G401.6 (cell line): ENCODE results near the gene TLE5.
A peak's percentile ranks its signal among the peaks of the same experiment; 100 is the strongest.
"Not testable (repeated sequence)": the region's sequence is repeated elsewhere in the genome, so short reads cannot be mapped to it uniquely, and the experiment has no call there.

Experiments
- FAIRE-seq: peaks from 2 replicates; lab custom pipeline; 2012; peaks lifted over from hg19 to GRCh38; lab: Jason Lieb, UNC

Gene TLE5

DNA sequence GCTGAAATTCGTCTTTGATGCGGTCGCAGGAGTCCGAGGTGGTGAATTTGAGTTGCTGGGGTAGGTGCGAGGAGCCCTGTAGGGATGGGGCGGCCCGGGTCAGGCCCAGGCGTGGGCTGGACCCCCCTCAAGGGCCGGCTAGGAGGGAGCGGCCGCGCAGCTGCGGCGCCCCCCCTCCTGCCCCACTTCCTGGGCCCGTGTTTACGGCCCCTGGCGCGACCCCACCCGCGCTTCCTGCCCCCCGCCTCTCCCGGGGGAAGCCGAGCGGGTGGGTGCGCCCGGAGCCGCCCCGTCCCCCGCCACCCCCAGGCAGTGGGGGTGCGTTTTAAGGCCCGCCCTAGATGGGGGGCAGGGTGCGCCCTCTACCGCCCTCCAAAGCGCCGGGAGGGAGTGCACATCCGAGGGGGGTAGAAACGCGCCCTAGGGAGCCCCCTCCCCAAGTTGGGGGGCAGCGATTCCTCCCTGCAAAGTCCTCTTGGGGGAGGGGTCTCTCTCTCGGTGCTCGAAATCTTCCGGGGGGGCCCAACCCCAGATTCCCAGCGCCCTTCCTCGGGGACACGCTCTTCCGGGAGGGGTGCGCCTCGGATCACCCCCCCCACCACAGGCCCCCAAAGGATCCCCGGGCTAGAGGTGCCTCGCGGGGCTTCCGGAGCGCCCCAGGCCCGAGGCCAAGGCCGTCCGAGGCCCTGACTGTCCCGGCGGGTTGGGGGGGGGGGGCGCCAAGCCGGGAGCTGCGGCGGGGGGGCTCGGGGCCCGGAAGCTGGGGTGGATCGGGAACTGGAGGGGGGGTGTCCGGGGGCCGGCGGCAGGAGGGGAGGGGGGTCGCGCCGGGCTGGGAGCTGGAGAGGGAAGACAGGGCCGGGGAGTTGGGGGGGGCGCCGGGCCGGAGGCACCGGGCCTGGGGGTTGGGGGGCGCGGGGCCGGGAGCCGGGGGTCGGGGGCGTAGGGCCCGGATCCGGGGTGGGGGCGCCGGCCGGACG, 823 bp downstream of the TLE5 start:
- FAIRE-seq = no peak

DNA sequence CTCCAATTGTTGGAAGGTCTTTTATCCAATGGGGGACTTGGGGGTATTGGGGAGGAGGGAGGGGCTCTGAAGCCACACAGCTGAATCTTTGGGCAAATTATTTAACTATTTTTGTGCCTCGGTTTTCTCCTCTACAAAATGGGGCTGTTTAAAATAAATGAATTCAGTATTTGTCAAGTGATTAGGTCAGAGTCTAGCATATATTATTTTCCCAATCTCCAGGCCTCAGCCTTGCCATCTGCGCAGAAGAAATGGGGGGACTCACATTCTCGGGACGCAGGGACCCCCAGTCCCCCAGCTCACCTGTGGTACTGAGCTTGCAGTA, 1.5 kb downstream of the TLE5 start:
- FAIRE-seq = no peak

DNA sequence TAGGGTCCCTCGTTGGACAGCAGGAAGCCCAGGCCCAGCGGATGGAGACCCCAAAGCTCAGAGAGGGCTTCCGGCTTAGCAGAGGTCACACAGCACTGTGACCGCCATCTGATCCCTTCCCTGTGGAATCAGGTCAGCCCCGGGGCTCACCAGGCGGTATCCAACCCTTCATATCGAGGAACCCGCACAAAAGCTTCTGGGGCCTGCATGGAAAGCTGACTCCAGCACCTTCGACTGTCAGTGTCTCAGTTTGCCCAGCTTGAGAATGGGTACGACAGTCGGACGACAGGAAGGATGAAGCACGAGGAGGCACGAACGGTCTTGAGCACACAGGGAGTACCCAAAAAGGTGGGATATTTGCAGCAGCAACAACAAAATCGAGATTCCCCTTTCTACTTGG, 2.6 kb downstream of the TLE5 start:
- no peak for FAIRE-seq

DNA sequence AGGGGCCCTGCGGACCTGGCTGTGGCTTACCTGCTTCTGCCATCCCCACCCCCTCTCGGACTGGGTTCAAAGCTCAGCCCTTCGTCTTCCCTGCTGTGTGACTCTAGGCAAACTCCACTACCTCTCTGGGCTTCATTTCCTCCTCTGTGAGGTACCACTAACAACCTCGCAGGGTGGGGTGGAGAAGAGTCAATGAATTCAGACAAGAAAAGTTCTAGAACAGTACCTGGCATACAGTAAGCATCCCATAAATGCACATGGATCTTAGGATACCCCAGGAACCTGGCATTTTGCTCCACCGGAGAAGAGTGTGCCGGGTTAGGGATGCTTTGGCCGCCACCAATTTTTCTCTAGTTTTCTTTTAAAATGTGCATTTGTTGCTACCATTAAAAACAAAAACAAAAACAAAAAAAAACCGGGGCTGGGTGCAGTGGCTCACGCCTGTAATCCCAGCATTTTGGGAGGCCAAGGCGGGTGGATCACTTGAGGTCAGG, 3.4 kb downstream of the TLE5 start:
- no peak for FAIRE-seq

DNA sequence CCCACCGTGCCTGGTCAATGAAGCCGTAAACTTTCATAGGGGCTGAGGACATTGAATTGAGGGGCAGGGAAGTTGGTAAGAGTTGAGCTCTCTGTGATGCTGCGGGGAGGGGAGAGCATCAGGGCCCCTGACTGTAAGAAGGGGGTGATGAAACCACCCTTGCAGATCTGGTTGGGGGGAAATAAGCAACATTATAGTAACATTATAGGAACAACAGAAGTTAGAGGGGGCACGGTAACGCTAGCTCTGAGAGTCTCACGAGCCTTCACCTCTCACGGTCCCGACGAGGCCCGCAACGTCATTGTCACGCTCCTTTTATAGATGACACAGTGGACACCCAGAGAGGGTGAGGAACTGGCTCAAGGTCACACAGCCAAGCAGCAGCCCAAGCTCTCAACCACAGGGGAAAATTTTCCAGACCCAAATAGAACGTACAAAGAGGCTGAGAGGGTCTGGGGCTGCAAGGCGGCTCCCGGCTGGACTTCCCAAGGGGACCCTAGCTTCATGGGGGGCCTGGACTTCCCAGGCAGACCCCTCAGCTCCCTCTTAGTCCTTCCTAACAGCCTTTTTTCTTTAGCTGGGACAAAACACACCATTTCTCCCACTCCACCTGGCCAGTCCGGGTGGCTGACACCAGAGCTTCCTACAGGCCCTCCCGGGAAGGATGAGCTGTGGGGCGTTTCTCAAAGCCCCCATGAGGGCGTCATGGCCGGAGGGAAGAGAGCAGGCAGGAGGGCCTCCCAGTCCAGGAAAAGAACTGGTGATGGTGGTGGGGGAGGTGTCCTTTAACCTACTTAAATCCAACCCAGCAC, 4.1 kb downstream of the TLE5 start:
- FAIRE-seq = no peak

DNA sequence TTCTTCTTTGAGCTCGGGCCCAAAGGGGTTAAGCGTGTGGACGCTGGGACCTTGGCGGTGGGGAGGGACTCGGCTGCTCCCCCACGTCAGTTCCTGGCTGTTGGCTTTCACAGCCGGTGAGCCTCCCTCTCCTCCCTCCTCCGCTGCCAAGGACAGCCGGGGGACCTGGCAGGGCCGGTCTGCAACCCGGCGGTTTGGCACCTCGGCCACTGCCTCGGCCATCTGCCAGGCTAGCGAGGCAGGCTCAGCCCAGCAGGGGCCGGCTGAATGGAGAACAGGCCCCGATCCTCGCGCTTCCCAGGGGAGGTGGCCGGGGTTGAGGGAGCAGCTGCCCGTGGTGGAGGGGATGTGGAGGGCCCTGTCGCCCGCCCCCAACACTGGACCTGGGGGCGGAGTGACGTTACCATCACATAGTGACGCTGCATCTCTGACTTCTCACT, 5.0 kb downstream of the TLE5 start:
- no peak for FAIRE-seq

DNA sequence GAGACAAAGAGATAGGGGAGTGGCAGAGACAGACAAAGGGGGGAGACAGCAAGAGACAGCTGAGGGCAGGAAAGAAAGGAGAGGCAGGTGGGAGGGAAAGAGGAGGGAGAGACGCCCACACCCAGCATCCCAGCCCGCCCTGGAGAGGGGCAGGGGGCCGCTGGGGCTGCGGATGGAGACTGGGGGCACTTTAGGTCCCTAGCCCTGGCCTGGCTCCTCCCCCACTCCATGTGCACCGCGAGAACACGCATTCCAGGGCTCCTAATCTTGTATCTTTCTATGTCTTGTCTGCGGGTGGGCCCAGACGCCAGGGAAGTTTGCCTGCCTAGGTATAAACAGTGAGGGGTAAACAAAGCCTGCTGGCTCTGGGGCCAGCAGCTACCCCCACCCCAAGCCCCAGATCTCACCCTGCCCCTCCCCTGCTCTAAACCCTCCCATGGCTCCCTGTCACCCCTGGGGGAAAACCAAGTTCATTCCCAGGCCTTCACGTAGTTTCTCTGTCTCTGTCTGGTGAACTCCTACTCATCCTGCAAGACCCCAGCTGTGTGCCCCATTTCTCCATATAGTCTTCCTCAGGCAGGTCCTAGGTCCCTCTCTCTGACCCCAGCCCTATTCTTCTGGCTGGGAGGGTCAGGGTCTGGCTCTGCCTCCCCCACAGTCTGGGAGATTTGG, 5.7 kb downstream of the TLE5 start:
- no peak for FAIRE-seq

DNA sequence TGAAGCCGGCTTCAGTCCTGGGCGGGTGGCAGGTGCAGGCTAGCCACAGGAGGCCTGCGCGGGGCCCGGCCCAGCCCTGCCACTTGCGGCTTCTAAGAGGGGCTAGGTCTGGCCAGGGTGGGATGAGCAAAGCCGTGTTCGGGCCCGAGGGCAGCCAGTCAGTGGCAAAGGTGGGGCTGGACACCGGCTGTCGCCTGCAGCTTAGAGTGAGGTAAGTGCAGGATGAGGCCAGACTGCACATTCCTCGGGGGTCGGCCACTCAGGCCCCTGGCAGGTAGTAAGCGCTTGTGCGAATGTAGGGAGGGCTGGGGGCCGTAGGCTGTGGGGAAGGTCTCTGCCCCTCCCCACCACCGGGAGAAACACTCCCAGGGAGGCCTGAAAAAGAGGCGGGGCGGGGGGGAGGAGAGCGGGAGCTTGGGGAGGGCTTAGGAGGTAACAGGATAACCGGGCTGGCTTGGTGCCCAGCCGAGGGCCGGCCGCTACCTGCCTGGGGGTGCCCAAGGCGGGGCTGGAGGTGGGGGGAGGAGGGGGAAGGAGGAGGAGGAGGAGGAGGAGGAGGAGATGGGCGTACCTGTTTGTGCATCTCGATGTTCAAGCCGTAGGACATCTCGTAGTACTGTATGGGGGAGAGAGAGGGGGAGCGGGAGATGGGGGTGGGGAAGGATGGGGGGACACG, 6.4 kb downstream of the TLE5 start:
- FAIRE-seq = no peak

DNA sequence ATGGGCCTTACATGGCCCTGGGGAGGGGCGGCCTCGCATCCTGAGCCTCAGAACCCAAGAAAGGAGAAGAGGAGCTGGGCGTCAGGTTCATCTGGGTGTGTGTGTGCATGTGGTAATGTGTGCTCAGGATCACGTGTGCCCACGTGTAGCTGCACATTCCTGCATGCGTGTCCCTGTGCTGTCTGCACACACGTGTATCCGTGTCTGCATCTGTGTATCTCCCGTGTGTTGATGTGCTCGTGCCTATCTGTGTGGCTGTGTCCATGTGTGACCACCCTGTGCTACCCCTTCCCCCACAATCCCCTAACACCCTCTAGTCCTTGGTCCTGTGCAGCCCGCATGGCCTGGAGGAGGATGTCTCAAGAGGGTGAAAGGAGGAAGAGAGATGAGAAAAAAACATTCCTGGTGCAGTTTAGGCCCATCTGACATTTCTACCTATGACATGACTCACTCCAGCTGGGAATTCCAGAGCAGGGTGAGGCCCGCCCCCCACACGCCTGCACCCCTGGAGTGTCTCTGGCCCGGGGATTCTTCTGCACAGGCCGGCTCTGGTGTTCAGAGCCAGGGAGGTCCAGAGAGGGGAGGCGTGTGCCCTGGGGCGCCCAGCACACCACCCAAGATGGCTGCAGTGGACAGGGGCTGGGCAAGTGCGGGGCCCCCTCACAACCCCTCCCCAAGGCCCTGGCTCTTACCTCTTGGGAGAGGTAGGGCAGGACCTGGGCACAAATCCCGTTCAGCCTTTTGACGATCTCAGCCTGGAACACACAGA, 7.1 kb downstream of the TLE5 start:
- no peak for FAIRE-seq

DNA sequence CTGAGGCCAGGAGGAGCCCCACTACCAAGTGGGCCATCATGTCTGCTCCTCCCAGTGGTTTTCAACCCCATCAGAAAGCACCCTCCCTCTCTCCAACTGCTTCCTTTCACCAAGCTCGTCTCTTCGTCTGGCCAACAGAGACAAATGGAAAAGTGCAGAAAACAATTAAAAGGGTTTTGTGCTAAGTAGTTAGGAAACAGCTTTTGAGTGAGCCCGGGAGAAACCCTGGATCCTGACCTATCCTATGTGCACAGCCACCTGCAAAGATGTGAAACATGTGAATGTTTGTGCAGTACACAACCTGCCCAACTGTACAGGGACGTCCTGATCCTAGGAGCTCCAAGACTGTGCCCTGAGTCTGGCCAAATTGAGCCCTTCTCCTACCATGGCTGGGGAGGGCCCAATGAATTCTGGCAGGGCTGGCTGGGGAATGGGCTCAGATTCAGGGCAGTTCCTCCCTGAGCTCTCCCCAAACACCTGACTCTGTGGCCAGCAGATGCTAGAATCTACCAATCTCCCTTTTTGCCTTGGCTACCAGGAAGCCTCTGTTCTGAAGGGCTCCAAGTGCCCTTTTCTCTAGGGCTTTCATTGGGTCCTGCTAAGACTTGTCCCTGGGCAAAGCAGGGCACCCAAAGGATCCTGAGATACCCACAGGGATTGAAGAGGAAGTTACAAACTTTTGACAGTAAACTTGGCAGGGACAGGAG, 7.9 kb downstream of the TLE5 start:
- peak; percentile 63 for FAIRE-seq

DNA sequence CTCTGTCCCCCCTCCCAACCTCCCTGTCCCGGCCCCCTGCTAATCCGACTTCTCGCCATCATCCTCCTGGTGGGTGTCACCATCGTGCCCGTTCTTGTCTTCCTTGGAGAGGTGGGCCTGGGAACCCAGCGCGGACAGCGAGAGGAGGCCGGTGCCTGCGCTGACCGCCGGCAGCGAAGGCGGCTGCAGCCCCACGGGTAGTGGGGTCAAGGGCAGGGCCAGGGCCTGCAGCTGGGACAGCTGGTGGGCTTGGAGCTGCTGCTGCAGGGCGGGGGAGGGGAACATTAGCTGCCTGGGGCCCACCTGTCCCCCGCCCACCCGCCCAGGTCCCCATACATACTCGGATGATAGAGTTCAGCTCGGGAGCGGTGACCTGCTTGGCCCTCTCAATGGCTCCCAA, 8.5 kb downstream of the TLE5 start:
- no peak for FAIRE-seq

DNA sequence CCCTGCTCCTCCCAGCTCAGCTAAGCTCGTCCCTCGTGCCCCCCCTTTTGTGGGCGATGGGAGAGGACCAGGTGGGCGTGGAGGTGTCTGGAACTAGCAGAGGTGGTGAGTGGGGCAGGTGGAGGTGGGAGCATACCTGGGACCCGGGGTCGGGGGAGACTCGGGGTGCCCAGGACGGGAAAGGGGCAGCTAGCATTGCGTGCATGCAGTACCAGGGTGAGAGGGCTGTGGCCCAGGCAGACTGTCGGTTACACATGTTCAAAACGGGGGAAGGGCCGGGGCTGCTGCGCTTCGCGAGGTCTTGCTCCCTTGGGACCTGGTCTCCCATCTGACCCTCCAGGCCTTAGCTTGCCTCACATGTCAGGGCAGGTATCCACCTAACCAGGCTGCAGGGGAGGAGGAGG, 9.1 kb downstream of the TLE5 start:
- no peak for FAIRE-seq

DNA sequence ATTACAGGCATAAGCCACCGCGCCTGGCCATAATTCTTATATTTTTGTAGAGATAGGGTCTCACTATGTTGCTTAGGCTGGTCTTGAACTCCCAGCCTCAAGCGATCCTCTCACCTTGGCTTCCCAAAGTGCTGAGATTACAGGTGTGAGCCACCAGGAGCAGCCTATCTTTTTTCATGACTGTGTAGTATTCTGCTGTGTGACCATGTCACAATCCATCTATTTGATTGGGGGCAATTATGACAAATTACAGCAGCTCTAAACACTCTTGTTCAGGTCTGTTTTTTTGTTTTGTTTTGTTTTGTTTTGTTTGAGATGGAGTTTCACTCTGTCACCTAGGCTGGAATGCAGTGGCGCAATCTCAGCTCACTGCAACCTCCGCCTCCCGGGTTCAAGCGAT, 12.3 kb downstream of the TLE5 start:
- not testable (repeated sequence) for FAIRE-seq

DNA sequence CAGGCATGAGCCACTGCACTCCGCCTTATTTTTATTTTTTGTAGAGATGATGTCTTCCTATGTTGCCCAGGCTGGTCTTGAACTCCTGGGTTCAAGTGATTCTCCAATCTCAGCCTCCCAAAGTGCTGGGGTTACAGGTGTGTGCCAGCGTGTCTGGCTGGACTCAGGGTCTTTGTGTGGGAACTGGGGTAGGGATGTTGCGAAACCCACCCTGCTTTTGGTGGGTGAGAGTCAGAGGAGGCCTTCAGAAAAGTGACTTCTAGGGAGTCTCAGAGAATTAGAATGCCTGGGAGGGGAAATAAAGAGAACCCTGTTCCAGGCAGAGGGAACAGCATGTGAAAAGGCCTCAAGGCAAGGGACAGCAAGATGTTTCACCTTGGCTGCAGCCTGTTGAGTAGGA, 13.2 kb downstream of the TLE5 start:
- no peak for FAIRE-seq

DNA sequence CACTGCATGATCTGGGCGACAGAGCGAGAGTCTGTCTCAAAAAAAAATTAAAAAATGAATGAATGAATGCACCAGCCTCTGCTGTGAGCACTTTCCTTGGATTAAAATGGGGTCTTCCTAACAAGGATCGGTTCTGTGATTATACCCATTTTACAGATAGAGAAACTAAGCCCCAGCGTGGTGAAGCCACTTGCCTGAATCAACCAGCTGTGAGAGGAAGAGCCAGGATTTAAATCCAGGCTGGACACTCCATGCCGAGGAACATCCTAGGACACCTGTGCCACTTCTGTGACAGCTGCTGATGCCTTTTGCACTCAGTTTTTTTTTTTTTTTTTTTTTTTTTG, 14.1 kb downstream of the TLE5 start:
- no peak for FAIRE-seq

DNA sequence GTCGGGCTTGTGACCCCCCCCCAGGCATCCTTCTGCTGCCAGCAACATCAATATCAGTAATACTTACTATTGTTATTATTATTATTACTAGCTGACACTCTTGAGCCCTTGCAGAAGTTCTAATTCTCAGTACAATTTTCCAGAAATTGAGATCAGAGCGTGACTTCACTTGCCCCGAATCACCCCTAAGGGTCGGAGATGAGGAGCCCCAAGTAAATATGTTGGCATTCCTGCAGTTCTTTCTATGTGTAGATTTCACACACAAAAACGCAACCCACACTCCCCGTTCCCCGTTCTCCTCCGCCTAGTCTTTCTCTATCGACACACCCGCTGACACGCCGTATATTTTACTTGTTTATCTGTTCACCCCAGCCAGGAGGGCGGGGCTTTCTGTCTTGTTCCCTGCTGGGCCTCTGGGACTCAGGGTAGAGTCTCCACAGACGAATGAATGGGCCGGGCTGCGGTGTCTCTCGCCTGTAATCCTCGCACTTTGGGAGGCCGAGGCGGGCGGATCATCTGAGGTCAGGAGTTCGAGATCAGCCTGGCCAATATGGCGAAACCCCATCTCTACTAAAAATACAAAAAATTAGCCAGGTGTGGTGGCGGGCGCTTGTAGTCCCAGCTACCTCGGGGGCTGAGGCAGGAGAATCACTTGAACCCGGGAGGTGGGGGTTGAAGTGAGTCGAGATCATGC, 14.7 kb downstream of the TLE5 start:
- FAIRE-seq = no peak

DNA sequence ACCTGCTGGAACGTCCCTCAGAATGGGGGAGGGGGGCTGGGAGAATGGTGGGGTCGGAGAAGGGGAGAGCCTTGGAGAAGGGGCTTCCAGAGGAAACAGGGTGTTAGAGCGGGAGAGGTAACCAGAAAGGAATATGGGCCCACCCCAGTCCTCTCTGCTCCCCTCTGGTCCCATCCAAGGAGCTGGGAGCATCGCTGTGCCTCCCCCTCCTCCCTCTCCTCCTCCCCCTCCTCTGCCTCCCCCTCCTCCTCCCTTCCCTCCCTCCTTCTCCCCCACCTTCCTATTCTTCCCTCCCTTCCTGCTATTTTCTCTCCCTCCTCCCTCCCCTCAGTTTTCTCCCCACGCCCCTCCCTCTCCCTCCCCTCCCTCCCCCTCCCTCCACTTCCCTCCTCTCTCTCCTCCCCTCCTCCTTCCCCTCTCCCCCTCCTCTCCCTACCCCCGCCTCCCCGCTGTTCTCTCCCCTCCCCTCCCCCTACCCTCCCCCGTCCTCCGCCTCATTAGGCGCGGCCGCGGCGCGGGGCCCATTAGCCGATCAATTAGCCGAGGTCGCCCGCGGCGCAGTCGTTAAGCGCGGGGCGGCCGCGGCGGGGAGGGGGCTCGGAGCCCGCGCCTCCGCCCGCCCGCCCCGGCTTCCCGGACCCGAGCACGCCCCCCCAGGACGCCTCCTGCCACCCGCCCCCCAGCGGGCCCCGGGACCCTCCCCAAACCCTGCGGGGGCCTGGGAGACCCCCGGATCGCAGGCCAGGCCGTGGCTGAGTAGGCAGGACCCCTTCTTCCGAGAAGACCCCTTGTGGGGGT, 15.4 kb downstream of the TLE5 start:
- no peak for FAIRE-seq

DNA sequence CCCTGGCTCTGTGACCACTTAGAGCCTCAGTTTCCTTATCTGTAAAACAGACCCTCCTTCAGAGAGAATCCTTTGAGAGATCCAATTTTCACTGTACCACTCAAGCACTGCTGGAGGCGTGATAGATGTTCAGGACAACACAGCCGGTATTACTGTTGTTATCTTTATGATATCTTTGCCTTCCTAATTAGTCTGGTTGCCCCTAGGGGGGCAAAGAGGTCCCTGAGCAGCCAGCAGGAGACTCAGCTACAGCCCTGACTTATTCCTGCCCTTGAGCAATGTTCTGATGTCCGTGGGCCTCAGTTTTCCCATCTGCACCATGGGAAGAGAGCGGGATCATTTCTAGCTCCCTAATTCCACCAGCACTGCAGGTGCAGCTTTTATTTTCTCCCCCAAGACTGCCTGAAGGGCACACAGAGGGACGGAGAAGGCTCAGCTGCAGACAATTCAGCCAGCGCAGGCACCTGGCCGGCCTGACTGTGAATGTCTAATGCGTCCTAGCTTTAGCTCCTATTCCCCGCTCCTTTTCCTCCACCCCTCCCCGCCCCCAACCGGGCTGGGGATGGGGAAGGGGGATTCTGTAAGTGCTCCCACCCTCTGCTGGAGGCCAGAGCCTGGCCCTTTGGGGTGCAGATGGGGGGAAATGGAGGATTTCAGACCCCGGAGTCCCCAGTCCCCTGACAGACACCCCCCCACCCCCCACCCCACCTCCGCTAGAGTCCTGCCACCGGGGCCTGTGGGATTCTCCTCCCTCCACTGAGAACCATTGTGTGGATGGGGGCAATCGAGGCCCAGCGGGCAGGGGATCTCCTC, 16.2 kb downstream of the TLE5 start:
- FAIRE-seq = no peak

DNA sequence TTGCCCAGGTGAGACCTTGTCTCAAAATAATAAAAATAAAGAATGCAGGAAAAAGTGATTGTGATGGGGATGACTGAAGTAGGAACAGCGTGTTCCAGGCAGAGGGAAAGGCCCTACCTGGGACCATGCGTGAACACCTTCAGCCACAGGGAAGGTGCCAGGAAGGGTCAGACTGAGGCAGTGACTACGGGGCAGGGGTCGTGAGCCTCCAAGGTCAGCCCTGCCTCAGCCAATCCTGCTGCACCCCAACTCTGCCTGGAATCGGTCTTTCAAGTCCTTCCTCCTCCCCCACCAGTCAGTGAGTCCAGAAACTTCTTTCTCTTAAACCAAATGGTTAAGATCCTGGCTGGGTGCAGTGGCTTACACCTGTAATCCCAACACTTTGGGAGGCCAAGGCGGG, 17.1 kb downstream of the TLE5 start:
- FAIRE-seq = no peak
